Activated CD4-positive, alpha-beta T cell treated with anti-CD3 and anti-CD28 coated beads, Interleukin-2, Interleukin-6, amounts not matched to agents 100 ng/mL and 50 ng/mL, durations not matched to agents 16 hours and 8 hours (primary cell): Measurements from ENCODE around the gene ABCA2.

Source experiments
- DNase-seq: peaks from one replicate; pipeline ENCODE4 v3.0.0-alpha.2; 2020

ABCA2 gene

DNA sequence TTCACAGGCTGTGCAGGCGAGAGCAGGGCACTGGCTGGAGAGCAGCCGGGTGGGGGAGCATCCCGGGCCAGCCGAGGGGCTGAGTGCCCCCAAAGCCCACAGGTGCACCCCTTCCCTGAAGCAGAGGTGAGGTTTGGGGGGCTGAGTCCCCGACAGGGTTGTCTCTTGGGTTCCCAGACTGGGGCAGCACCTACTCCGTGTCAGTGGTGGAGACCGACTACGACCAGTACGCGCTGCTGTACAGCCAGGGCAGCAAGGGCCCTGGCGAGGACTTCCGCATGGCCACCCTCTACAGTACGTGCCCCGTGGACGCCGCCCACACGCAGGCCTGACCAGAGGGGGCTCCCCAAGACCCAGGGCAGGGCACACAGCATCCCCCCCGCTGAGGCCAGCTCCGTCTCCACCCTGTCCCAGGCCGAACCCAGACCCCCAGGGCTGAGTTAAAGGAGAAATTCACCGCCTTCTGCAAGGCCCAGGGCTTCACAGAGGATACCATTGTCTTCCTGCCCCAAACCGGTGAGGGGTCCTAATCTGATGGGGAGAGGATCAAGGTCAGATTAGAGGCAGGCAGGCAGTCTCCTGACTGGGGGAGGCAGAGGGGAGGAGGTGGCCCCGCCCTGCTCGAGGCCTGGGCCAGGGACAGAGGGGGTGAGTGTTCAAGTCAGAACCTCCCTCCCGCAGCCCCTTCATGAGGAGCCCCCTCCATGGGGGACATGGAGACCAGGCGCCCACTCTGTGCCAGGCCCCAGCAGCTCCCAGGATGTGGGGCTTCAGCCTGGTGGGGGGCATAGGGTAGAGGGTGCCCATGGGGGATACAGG is 48.1 kb downstream of the ABCA2 start:
- DNase-seq = no peak

DNA sequence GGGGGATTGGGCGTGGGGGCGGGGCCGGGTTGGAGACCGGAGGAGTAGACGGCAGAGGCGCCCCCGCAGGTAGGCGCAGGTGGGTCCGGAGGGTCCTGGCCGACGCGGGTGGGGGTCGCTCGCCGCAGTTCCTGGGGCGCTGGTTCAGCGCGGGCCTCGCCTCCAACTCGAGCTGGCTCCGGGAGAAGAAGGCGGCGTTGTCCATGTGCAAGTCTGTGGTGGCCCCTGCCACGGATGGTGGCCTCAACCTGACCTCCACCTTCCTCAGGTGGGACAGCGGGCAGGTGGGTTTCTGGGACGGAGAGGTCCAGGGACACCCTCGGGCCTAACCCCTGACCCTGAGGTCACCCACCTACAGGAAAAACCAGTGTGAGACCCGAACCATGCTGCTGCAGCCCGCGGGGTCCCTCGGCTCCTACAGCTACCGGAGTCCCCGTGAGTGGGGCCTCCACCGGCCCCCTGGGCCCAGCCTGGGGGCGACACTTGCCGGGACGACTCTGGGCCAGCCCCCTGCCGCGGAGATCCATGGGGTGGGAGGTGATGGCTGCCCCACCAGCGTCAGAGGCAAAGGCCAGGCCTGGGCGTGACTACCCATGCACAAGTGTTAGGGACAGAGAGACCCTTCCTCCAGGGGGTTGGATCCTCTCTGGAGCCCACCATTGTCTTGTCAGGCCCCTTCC is 49.0 kb downstream of the ABCA2 start:
- no peak for DNase-seq

DNA sequence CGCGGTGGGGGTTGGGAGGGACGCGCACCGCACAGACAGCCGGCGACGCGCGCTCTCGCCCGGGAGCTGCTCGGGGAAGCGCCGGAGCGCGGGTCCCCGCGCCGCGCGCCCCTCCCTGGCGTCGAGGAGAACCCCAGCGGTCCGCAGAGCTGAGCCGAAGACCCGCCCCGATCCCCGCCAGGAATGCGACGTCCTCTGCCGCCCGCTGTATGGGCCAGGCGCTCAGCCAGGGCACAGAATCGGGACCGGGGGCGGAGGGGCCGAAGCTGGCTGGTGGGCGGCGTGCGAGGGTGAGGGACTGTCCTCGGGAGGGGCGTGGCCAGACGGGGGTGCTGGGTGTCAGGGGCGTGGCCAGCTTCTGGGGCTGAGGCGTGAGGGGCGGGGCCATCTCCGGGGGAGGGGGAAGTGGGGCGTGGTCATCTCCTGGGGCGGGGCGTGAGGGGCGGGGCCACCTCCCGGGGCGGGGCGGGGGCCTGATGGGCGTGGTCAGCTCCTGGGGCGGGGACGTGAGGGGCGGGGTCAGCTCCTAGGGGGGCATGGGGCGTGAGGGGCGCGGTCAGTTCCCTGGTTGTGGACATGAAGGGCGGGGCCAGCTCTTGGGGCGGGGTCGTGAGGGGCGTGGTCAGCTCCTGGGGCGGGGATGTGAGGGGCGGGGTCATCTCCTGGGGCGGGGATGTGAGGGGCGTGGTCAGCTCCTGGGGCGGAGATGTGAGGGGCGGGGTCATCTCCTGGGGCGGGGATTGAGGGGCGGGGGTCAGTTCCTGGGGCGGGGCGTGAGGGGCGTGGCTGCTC is 49.8 kb downstream of the ABCA2 start:
- peak; percentile 67 for DNase-seq

DNA sequence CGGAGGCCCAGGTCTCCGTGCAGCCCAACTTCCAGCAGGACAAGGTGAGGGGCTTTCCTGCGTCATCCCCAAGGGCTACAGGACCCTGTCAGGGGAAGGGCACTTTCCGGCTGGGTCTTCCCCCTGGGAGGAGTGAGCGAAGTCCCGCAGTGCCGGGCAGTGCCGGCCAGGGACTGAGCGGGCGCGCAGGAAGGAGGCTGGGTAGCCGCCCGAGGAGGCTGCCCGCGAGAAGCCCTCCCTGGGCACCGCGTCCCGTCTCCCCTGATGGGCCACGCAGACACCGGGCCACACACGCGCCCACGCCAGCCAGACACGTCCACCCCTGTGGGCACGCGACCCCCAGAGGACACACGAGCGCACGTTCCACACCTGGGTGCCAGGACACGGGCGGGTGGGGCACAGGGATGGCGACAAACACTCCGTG is 50.4 kb downstream of the ABCA2 start:
- DNase-seq = no peak

DNA sequence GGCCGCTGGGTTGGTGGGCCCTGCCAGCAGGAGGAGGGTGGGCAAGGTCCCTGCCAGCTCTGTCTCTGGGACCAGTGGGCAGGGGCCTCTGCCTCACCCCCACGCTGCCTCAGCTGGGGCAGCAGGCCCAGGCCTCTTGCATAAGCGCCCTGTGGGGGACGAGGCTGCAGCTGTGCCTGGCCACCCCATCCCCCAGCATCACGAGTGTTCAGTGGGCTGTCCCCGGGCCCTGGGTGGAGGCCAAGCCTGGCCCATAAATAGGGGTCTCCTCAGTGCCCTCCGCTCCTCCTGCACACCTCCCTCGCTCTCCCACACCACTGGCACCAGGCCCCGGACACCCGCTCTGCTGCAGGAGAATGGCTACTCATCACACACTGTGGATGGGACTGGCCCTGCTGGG is 50.8 kb downstream of the ABCA2 start, which contains the start of gene PTGDS:
Gene PTGDS (plus strand): TSS at position 282 of the 400 bp plus-strand sequence. CDS start 75 bp downstream, at position 357.
- no peak for DNase-seq

DNA sequence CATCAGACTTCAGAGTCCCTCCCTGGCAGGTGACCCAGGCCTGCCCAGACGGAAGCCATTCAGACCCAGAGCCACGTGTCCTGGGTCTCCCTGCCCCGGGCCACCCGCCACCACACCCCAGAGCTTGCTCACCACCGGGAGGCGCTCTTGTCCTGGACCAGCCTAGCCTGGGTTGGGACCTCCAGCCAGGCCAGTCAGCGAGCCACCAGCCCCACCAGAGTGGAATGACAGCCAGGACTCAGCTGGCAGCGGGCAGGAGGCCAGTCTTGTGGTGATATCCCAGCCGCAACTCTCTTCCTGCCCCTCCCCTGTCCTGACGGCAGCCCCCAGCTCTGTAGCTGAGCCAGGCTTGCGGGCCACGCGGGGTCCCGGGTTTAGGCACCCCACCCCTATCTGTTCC is 52.4 kb downstream of the ABCA2 start:
- peak; percentile 42 for DNase-seq

DNA sequence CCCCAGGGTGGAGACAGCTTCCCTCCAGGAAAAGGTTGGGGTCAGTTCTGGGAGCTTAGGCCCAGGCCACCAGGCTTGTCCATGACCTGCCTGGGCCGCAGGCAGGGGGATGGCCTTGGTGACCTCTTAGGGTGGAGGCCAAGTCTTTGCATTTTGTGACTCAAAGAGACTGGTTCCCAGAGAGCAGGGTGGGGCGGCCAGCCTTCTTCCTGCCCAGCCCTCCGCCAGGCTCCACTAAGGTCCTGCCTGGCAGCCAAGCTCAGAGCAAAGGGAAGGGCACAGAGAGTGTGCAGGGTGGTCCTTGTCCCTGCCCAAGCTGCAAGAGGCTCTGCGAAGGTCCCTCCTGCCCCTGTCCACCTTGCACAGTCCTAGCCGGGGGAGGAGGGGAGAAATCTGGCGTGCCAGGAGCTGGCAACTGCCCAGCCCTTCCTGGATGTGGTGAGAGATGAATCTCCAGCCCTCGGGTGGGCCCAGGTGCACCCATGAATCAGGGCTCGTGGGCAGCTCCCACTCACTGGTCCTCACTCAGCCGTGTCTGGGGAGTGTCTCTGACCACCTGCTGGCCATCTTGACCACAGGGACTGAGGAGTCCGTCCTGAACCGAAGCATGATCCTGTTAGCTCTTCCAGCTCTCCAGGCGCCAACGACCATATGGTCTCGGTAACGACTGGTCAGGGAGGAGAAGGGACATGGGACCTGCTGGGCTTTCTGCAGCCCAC is 53.1 kb downstream of the ABCA2 start:
- no peak for DNase-seq

DNA sequence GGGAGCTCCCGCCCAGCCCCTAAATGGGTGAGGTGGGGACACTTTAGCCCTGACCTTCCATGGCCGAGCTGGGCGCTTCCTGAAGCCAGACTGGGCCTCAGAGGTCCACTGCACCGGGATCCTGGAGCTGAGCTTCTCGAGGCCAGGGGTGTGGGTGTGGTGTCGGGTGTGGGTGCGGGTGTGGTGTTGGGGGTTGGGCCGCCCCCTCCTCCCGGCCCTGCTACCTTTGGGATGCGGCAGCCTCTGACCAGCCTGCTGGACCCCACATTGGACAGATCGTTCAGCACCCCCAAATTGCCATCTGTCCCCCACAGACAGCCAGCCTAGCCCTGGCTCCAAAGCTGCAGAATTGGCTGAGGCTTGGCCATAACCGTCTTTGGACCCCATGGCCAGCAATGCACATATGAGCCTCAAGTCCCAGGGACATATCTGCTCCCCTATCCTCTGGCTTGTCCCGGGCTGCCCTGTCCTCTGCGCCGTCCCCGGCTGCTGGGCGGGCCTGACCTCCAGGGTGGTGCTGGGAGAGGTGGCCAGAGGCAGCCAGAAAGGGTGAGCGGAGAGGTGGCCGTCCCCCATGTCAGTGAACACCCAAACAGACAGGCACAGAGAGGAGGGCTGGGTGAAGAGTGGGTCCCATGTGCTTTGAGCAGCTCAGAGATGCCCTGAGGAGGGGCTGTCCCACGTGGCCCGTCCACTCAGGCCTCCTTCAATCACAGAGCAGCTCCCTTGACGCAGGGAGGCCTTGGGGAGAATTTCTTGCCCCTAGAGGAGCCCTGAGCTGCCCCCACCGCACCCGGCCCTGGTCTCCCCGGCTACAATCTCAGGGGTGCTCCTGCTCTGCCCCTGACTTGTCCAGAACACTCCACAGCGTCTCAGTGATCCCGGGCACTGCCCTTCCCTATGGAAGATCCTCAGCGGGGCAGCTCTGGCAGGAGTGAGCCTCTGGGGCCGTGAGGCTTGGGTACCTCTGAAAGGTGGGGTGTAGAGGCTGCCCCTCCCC is 54.1 kb downstream of the ABCA2 start:
- DNase-seq = no peak

DNA sequence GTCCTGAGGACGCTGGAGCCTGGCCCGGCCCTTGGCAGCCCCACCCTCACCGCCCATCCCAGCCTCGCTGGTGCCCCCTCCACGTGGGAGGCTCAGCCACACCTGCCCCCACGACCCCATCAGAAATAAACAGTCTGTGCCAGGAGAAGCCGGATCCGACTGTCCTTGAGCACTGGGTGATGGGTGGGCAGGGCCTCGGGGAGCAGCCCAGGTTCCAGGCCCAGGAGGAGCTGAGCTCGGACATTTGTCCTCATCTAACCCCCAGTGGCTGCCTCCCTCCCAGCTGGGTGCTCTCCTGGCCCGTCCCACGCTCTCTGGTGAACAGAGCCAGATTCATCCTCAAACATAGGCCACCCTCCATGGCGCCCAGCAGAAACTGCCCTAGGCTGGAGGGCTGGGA is 55.3 kb downstream of the ABCA2 start:
- DNase-seq = no peak

DNA sequence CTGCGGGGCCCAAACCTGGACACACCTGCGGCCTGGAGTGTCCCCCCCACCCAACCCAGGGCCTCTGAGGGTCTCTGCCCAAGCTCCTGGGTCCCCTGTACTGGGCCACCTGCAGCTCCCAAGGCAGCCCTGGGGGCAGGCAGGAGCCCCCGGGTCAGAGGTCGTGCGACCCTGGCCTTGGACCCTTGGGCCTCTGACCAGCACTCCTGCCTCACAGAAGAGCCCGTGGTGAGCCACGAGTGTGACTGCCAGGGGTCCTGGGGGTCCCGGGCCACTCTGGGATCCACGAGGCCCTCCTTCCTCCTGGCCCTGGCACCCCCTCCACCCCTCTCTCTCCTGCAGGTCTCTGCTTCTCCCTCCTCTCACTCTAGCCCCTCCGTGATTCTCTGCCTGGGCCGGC is 55.7 kb downstream of the ABCA2 start:
- no peak for DNase-seq

DNA sequence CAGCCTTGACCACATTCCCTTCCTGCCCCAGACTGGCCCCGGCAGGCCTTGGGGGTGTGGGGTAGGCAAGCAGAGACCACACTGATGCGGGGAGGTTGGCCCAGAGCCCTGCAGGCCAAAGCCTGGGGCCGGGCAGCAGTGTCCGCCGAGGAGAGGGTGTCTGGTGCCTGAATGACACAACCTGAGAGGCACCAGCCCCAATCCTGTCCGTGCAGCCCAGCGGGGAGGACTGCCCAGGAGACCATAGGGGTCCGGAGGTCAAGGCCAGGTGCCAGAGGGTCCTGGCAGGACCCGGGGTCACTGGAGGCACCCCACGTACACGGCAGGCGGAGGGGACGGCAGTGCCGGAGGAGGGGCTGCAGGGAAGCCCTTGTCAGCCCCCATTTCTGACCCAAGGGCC is 56.3 kb downstream of the ABCA2 start:
- no peak for DNase-seq

DNA sequence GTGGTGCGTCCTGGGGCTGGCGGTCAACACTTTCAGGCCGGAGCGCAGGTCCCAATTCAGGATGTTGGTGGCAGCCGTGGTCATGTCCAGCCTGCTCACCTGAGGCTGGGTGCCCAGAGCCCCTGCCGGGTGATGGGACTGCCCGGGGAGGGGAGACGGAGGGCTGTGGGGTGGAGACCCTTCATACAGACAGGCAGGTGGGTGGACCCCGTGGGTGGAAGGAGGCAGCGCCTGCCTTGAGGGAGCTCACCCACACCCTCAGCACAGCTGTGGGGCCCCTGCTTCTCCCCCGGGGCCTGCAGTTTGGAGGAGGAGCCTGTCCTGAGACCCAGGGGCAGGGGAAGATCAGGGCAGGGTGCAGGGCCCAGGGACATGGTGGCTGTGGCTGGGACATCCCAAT is 57.7 kb downstream of the ABCA2 start:
- no peak for DNase-seq

DNA sequence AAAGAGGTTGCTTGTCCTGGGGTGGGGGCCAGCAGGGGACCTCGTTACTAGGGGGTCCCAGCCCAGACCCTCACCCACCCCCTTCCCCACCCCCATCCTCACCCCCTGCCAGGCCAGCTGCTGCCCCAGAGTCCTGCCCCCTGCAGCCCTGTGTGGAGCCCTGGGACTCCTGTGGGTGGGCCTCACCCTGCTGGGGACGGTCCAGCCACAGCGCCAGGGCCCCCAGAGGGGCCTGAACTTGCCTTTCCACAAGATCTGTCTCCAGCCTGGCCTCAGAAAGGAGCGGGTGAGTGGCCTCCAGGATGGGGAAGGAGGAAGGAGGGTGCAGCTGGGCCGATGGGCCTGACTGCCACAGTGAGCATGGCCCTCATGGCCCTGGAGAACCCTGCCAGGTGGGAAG is 58.3 kb downstream of the ABCA2 start:
- DNase-seq = no peak

DNA sequence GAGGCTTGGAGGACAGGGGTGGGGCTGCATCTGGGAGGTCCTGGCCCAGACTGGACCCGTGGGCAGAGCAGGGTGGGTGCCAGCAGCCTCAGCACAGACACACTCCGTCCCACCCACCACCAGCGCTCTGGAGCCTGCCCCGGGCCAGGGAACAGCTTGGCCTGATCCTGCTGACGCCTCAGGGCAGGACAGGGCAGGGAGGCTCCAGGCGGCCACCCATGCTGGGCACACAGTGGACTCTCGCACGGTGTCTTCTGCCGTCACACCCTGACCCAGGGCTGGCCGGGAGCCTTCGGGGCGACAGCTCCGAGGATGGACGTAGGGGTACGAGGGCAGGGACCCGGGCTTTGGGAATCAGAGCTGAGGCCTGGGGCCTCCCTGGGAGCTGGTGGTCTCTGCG is 58.9 kb downstream of the ABCA2 start:
- DNase-seq = no peak

DNA sequence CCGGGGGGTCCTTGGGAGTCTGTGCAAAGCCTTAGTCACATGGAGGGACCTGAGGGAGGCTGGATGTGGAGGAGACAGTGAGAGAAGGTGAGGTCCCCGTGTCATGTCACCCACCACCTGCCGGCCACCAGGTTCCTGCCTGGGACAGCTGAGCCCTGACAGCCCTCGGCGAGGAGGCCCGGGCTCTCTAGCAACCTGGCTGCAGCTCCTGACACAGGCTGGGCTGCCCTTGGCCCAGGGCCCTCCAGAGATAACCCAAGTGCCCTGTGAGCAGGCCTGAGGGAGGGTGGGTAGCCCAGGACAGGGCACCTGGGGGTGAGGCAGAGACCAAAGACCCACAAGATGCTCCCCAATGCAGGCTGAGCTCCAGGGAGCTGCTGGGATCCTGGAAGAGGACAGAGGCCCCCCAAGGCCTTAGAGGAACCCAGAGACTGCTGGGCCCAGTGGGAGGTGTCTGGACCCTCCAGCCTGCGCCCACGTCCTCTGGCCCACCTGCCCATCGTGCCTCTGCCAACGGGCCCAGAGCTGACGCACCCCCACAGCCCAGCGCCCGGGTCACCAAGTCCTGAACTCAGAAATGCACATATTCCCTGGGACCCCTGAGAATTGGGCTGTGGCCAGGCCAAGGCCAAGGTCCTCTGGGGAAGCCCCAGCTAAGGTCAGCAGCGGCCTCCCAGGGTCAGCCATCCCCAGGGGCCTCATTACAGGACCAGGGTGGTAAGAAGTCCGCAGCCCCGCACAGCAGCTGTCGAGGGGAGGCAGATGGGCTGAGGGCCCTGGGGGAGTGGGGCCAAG is 59.5 kb downstream of the ABCA2 start:
- DNase-seq = no peak

DNA sequence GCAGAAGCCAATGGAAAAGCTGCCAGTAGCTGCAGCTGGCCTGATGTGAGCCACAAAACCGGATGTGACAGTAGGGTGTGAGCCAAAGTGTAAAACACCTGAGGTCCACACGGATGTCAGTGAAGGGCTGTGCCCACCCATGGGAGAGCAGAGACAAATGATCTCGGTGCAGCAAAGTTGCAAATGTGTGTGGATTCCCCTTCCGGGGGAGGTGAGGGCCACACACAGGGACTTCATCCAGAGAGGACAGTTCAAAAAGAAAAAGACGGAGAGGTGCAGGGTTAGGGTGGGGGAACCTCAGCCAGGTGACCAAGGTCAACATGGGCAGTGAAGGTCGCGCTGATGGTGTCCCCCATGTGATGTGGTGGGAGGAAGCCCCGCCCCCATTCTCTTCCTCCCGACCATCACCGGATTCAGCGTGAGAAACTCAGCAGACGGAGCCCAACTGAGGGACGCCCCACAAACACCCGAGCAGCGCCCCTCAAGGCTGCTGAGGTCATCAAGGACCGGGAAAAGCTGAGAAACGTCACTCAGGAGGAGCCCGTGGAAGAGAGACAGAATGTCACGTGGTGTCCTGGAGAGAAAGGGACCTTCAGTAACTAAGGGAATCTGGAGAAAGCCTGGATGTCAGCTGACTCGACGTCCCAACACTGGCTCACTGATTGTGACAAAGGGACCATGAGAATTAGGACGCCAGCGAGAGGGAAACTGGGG is 62.1 kb downstream of the ABCA2 start:
- DNase-seq = peak; percentile 34

DNA sequence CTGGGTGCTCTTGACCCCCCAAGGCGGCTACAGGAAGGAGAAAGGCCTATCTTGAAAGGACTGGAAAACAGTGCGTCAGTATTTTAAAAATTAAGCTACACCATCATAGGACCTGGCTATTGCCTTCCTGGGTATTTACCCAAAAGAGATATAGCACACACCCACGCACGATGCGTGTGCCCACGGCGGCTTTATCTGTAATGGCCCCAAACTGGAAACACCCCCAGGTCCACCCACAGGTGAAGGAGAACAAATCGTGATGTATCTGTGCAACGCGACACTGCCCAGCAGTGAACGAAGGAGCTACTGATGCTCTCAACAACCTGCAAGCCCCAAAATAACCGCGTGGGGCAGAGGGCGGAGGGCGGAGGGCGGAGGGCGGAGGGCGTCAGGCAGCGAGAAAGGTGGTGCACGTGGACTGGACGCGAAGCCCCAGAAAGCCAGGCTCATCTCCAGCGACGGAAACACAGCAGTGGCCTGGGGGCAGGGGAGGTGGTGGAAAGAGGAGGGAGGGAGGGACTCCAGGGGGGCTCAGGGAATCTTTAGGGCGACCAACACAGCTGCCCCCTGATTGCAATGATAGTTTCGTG is 63.1 kb downstream of the ABCA2 start:
- no peak for DNase-seq

DNA sequence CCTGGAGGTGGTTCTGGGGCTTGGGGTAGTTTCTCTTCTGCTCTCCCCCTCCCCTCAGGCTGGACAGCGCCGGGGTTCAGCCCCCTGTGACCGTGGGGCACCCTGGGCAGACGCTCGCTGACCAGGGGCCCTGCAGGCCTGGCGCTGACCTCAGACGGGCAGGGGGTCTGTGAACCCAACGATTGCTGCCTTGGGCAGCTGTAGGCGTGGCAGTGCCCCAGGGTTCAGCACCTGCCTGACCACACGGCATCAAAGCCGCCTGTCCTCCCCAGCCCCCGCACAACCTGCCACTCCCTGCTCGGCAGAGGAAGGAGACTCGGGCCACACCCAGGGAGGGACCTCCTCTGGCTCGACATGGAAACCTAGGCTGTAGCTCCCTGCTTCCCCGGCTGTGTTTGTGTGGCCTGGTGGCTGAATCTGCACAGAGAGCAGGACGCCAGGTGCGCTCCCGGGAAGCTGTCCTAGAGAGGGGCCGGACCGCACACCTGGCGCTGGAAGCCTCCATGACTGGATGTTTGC is 63.8 kb downstream of the ABCA2 start:
- no peak for DNase-seq

DNA sequence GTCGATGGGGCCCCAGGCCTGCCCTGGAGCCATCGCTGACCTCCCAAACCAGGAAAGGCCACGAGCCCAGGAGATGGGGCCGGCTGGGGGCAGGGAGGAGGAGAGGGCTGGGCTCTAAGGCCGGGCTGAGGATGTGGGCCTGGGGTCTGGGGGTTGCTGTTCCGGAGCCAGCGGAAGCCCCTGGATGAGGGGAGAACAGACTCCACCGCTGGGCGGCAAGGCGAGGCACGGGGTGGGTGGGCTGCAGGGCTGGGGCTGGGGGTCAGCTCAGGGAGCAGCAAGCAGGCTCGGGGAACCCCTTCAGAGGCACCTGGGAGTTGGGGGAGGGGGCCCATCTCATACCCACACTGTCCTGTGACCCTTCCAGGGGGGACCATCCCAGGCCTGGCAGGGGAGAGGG is 64.3 kb downstream of the ABCA2 start:
- no peak for DNase-seq
